ENCODE results near the gene RGS3.

- TF ChIP-seq TSHZ2 (CRISPR knock-in tag; IDR thresholded peaks at IDR 0.05) (no peak), CSDC2 (CRISPR knock-in tag; IDR thresholded peaks at IDR 0.05) (no peak), OSR1 (CRISPR knock-in tag; IDR thresholded peaks at IDR 0.05) (no peak), PATZ1 (CRISPR knock-in tag; IDR thresholded peaks at IDR 0.05; ENCODE audit: borderline replicate concordance) (no peak), CSRNP3 (CRISPR knock-in tag; IDR thresholded peaks at IDR 0.05) (no peak), GLIS3 (CRISPR knock-in tag; IDR thresholded peaks at IDR 0.05) (no peak)
Measured at GRCh38 chr9:113583511-113584427, 120.2 kb downstream of the RGS3 start.
